Measurements from ENCODE around the gene NOL7. TPM values are rescaled to one million over a fixed set of nuclear protein-coding genes. Genes with fewer than 3 reads are reported as not detected.

Gene NOL7
- total and polyA plus RNA-seq, 4 donors, result 25.6 to 43.0 (median 31.0) TPM

GRCh38 chr6:13574571-13575376 is 40.4 kb upstream of the NOL7 start, which contains the start of gene SIRT5:
Gene SIRT5 (plus strand): TSS chr6:13574601. CDS start chr6:13584111, 9,510 bp downstream.
- no peak for TF ChIP-seq HNF4G (IDR thresholded peaks at IDR 0.05)
- peak; percentile 25 to 64 for TF ChIP-seq GABPA (IDR thresholded peaks at IDR 0.05 in 1 of 2, conservative IDR thresholded peaks at IDR 0.05 in 1 of 2)
- TF ChIP-seq FOXA2 (IDR thresholded peaks at IDR 0.05), result no peak
- peak; percentile 68 for TF ChIP-seq YY1 (IDR thresholded peaks at IDR 0.05)
- TF ChIP-seq RXRA (IDR thresholded peaks at IDR 0.05), result peak; percentile 87 to 88
- TF ChIP-seq REST (IDR thresholded peaks at IDR 0.05), result peak; percentile 61
- TF ChIP-seq RAD21 (IDR thresholded peaks at IDR 0.05), result peak; percentile 82 to 86
- peak; percentile 70 to 73 for TF ChIP-seq HNF4A (conservative IDR thresholded peaks at IDR 0.05)
- peak in 1 of 2 donors; percentile 30 for TF ChIP-seq JUND (IDR thresholded peaks at IDR 0.05)
- TF ChIP-seq FOXA1 (IDR thresholded peaks at IDR 0.05), result no peak
- TF ChIP-seq ATF3 (IDR thresholded peaks at IDR 0.05), result peak; percentile 21
- peak; percentile 50 for TF ChIP-seq ZBTB33 (IDR thresholded peaks at IDR 0.05)
- peak; percentile 84 for TF ChIP-seq MAX (IDR thresholded peaks at IDR 0.05)
- TF ChIP-seq, protein P1, sequence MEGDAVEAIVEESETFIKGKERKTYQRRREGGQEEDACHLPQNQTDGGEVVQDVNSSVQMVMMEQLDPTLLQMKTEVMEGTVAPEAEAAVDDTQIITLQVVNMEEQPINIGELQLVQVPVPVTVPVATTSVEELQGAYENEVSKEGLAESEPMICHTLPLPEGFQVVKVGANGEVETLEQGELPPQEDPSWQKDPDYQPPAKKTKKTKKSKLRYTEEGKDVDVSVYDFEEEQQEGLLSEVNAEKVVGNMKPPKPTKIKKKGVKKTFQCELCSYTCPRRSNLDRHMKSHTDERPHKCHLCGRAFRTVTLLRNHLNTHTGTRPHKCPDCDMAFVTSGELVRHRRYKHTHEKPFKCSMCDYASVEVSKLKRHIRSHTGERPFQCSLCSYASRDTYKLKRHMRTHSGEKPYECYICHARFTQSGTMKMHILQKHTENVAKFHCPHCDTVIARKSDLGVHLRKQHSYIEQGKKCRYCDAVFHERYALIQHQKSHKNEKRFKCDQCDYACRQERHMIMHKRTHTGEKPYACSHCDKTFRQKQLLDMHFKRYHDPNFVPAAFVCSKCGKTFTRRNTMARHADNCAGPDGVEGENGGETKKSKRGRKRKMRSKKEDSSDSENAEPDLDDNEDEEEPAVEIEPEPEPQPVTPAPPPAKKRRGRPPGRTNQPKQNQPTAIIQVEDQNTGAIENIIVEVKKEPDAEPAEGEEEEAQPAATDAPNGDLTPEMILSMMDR (IDR thresholded peaks at IDR 0.05; ENCODE audit: low read depth, low read length, missing input control), result no peak
- peak; percentile 69 for TF ChIP-seq TAF1 (conservative IDR thresholded peaks at IDR 0.05)
- TF ChIP-seq NR2F2 (IDR thresholded peaks at IDR 0.05), result peak; percentile 71
- peak; percentile 80 for TF ChIP-seq SP1 (IDR thresholded peaks at IDR 0.05)
- peak; percentile 10 to 16 for TF ChIP-seq EGR1 (IDR thresholded peaks at IDR 0.05; ENCODE audit: low read depth in 2 of 2)
- H3K27me3 ChIP-seq (ENCODE audit: control insufficient read depth in 4 of 4, insufficient read depth in 4 of 4, low read length in 3 of 4), result no peaks in the 10 kb centered on the region
- under 1% methylated on average over 52 of the region's 52 CpGs for WGBS

More at GRCh38 chr6:13574571-13575376, 40.4 kb upstream of the NOL7 start, which contains the start of gene SIRT5:
- no peaks in the 10 kb centered on the region for H3K9me3 ChIP-seq (ENCODE audit: control insufficient read depth in 4 of 4, low read length in 3 of 4)
- H3K9ac ChIP-seq (ENCODE audit: low read depth in 1 of 2, low read length in 2 of 2), result peak within 1 kb of the TSS; percentile 85 to 99
- peaks cover 0 to 4% (median 0%) of the 10 kb centered on the region in 4 donors for H3K36me3 ChIP-seq (ENCODE audit: control insufficient read depth in 4 of 4, insufficient read depth in 3 of 4, low read depth in 1 of 4, low read length in 3 of 4)
- H3K4me3 ChIP-seq (ENCODE audit: low read depth in 1 of 3, low read length in 3 of 3), result peak within 1 kb of the TSS; percentile 85 to 92 (median 87)
- H3K4me1 ChIP-seq (ENCODE audit: control insufficient read depth in 4 of 4, insufficient read depth in 4 of 4, low read length in 3 of 4), result peaks cover 0 to 33% (median 16%) of the 10 kb centered on the region in 4 donors
- H3K27ac ChIP-seq (ENCODE audit: low read depth in 1 of 2, low read length in 2 of 2), result peak within 1 kb of the TSS; percentile 99 to 100
- peak; percentile 81 for DNase-seq (ENCODE audit: low spot score)

Measured in liver (tissue), 9 donors.